NCI-H2227 (cell line): ENCODE data around the gene KCNF1.

ENCODE experiments used
- DNase-seq: peaks from one replicate; lab custom pipeline; 2025; ENCODE audit not compliant: unreplicated experiment; lab: John Stamatoyannopoulos, UW

Gene KCNF1

DNA sequence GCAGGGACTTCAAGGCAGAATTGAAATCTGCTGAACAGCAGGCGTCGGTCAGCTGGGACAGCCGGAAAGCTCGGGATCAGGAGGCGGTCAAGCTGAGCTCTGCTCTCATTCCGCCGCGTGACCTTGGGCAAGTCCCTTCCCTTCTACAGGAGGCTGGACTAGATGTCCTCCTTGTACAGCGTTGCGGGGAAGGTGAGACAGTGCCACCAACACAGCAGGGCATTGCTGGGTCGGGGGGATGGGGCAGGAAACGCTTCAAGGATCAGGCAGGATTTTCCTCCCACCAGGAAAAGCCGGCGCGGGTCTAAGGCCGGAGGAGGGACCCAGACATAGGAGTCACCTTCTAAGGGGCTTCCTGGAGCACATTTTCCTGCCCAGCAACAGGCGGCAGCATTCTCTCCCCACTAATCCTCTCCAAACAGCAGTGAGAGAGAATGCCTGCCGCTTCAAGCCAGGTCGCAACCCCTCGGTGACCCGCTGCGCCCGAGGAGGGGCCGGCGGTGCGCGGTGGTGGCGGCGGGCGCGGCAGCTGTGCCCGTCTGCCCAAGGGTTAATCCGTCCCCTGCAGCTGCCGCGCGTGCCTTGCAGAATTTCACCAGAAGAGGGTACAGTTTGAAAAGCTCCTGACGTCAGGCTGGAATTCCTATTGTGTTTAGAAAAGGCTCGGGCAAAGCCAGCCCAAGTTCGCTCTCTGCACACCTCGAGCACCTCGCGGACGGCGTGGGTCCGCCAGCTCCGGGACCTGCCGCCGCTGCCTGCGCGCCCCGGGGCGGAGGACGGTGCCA is at the start of gene KCNF1:
Gene KCNF1 (plus strand): TSS at position 644 of the 785 bp plus-strand sequence. CDS start 493 bp downstream, outside the sequence.
- DNase-seq, result peak; percentile 81

GRCh38 chr2:10862330-10862729 is 49.4 kb upstream of the KCNF1 start:
- DNase-seq, result no peak

DNA sequence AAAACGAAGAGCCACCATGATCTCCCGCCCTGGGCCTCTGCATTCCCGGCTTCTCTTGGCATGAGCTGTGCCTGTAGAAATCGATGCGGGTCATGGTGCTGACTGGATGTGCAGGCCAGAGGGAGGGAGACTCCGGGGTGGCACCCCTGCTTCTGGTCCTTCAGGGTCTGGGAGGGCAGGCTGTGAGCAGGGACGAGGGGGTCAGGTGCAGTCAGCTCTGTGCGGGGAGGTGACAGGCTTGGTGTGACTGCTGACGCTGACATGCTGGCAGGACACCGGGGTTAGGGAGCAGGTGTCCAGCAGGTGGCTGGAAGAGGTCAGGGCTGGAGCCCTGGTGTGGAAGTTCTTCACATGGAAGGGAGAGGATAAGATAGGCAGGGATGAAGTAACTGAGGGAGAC is 48.7 kb upstream of the KCNF1 start:
- DNase-seq, result no peak

DNA sequence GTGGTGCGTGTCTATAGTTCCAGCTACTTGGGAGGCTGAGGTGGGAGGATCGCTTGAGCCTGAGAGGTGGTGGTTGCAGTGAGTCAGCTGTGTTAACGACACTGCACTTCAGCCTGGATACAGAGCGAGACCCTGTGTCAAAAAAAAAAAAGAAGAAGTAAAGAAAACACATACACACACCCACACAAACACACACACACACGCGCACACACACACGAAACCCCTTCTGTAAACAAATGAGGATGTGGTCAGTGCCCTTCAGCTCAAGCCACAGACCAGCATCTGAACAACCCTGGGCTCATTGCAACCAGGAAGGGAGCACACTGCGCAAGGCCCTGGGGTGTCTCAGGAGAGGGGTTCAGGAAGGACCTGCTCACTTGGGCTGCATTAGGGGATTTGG is 47.9 kb upstream of the KCNF1 start:
- DNase-seq, result no peak

DNA sequence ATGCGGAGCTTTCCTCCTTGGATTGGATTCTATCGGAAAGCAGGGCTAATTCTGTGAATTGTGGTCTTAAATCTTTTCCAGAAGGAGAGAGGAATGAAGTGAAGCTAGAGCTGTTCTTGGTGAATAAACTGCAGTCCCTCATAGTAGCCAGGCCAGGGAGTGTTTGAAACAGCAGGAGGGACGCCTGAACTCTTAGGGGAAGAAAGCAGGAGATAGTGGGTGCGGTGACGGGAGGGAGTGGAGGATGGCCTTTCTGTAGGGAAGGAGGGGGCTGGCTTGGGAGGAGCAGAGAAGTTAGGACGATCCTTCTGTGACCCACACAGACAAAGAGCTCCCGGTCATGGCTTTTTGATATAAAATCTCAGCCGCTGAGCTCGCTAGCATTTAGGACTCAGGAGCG is 47.5 kb upstream of the KCNF1 start:
- no peak for DNase-seq

DNA sequence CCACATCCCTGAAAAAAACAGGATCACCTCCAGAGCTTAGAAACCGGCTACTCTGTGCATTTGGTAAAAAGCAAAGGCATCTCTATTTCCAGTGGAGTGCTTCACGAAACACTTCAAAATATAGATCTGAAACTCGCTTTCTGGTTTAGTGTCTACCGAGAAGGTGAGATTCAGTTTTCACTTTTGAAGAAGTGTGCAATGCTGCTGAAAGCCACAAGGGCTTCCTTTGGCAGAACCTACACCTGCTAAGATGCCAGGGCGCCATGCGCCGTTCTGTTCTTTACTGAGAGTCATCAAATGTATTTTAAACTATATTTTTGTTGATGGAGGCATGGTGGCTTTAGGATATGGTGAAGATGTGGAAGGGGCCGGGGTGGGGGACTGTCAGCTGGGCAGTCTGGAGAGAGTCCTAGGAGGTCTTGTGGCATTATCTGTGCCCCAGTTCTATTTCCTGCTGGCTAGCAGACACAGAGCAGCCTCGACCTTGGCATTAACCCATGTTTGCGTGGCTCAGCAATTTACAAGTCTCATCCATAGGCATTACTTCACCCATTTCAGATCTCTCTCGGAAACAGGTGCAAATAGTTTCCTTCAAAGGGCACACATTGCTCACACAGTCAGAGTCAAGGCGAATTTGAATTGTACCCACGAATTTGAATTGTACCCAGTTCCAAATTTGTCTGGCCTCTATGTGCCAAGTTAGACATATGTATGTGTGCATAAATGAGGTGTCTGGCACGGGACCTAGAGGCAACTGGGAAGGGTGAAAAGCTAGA is 46.7 kb upstream of the KCNF1 start:
- DNase-seq, result peak; percentile 13

- DNase-seq, result no peak
Observed at GRCh38 chr2:10865841-10866240, 45.9 kb upstream of the KCNF1 start.

DNA sequence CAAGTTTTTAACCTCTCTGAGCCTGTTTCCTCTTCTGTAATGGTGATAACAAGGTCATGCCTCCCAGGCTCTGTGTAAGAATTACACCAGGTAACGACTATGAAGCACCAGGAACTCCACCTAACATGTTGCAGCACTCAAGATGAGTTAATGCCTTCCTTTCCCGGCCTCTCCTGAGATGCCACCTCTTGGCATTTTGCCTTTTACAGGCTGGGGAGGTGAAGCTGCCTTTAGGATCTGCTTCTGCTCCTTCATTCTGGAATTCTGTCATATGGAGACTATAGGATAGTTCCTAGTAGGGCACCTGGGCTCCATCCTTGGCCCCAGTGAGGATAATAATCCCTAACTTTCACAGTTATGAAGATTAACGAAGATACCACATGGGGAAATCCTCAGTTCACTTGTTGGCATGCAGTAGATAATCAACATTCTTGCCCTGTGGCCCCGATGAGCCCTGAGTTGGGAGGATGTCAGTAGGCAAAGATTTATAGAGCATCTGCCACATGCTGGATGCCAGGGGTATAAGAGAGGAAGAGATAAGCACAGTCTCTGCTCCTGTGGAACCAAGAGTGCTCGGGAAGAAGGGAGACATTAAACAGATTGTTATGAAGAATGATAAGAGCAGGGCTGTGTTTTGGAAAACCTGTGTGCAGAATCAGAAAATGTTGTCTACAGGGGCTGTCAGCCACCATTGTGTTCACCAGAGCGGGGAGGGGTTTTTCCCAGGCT is 43.9 kb upstream of the KCNF1 start:
- no peak for DNase-seq

GRCh38 chr2:10868465-10869314 is 43.0 kb upstream of the KCNF1 start:
- no peak for DNase-seq

- DNase-seq, result no peak
Observed at GRCh38 chr2:10871978-10872377, 39.8 kb upstream of the KCNF1 start.

GRCh38 chr2:10873171-10873570 is 38.6 kb upstream of the KCNF1 start:
- no peak for DNase-seq

DNA sequence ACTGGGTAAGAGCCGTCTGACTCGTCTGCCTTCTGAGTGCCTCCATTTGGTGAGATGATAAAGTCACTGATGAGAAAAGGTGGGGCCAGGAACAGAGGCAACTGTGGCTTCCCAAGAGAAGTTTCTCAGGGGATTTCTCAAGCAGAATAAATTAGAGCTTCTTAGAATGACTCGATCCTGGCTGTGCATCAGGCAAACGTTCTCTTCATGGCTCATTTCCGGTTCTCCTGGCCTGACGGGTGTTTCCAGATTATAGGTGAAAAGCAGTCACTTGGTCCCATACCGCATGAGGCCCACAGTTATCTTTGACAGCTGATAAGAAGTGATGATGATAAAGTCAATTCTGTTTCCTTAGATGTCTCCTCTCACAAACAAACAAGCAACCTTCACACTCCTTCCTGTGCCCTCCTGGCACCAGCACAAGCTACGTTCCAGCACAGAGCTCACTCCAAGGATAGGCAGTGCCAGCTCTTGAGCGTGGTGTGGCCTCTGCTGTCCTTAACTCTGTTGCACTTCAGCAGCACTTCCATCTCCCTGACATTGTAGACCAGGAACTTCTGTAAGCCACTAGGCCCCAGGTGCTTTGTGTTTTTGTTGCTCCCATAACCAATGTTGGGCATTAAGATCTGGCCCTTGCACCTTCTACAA is 37.8 kb upstream of the KCNF1 start:
- no peak for DNase-seq

DNA sequence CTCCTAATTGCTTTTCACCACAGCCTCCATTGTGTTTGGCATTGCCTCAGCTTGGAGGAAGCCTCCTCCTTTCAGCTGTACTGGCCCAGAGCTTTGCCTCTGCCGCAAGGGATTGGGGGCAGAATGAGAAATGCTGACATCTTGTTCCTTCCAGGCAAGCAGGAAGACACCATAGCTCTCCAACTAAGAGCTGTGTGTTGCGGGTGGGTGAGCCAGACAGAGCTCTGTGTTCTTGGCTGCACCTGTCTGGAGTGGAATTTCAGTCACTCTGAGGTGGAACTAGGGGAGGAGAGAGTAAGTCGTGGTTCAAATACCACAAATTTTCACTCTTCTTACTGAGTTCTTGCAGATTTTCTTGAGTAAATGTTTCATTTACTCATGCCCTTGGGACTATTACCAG is 36.6 kb upstream of the KCNF1 start:
- no peak for DNase-seq

- no peak for DNase-seq
Observed at GRCh38 chr2:10876394-10876793, 35.3 kb upstream of the KCNF1 start.

GRCh38 chr2:10876963-10877362 is 34.8 kb upstream of the KCNF1 start:
- DNase-seq, result no peak

- no peak for DNase-seq
Observed at GRCh38 chr2:10877651-10878111, 34.1 kb upstream of the KCNF1 start.

DNA sequence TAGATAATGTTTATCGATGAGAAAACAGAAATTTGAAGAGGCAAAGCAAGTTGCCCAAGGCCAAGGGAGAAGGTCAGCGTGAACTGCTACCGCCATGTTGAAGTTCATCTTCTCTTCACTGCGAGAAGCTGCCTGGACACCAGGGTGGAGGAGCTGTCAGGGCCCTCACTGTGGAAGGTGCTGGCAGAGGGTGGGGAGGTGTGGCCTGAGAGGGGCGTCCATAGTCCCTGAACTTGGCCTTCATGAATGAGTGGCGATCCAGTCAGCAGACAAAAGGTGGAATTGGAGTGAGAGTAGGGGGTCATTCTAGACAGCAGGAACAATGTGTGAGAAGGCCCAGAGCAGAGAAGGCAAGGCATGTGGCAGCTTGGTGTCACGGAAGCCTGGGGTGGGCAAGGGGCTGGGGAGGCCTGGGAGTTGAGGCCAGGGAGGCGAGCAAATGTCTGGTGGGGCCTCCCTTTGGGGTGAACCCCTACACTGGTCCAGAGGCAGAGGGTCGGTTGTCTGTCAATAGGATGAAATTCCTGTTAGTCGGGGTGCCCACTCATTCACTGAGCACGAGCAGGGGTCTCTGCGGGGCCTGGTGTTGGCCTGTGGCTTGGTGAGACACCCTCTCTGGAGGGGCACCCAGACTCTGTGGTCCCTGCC is 33.3 kb upstream of the KCNF1 start:
- no peak for DNase-seq

DNA sequence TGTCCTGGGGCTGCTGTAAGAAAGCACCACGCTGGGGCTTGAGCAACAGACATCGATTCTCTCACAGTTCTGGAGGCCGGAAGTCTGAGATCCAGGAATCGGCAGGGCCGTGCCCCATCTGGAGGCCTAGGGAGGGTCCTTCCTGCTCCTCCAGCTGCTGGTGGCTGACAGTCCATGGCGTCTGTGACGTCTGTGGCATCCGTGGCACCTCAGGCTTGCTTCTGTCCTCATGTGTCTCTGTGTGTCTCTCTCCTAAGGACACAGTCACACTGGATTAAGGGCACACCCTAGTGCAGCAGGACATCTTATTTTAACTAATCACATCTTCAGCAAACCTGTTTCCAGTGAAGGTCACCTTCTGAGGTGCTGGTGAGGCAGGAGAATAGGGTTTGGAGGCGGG is 32.6 kb upstream of the KCNF1 start:
- DNase-seq, result no peak
